ENCODE data around the gene TRIP10.

TRIP10 gene

GRCh38 chr19:6723108-6723618 is 16.3 kb upstream of the TRIP10 start:
- TF ChIP-seq CTCF (IDR thresholded peaks at IDR 0.05) = no peak

GRCh38 chr19:6723738-6724137 is 15.7 kb upstream of the TRIP10 start:
- no peak for TF ChIP-seq CTCF (IDR thresholded peaks at IDR 0.05)

- TF ChIP-seq CTCF (IDR thresholded peaks at IDR 0.05) = no peak
These were observed 14.6 kb upstream of the TRIP10 start for GRCh38 chr19:6724631-6725492.

GRCh38 chr19:6725513-6726231 is 13.8 kb upstream of the TRIP10 start:
- TF ChIP-seq CTCF (IDR thresholded peaks at IDR 0.05) = no peak

DNA sequence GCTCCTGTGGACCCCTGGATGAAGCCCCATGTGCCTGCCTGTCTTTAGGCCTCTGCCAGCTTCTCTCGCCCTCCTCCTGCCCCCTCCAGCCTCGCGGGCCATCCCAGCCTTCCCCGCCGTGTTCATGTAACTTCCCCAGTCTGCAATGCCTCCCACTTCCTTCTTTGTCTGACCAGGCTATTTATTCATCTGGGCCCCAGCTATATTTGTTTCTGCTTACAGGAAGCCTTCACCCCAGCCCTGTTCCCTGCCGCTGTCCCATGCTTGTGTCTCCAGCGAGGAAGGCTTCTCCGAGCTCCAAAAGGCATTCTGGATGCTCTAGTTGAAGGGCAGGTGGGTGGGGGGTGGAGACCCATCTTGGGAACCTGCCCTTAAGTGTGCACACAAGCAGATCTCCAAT is 11.1 kb upstream of the TRIP10 start:
- no peak for TF ChIP-seq CTCF (IDR thresholded peaks at IDR 0.05)

- no peak for TF ChIP-seq CTCF (IDR thresholded peaks at IDR 0.05)
These were observed 9.8 kb upstream of the TRIP10 start for GRCh38 chr19:6729573-6730152.

DNA sequence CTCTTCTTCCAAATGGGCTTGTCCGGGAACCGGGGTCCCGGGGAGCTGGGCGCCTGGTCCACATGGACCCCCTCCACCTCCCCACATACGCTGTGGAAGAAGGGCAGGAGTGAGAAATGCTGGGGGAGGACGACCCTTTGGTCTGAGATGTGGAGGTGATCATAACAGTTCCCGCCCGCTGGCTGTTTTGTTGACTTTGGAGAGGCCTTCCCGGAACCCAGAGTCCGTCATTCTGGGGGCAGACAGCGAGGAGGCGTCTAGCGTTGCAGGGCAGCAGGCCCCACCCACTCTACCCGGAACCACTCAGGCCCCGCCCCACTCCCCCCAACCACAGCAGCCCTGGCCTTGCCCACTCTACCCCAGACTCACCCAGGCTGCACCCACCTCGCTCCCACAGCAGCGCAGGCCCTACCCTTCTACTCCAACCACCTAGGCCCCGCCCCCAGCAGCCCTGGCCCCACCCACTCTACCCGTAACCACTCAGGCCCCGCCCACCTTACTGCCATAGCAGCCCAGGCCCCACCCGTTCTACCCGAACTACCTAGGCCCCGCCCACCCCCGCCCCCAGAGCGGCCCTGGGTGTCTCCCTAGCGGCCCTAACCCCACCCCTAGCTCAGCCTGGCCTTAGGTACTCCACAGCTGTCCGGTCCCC is 9.2 kb upstream of the TRIP10 start:
- no peak for TF ChIP-seq CTCF (IDR thresholded peaks at IDR 0.05)
